Epithelial cell of proximal tubule (primary cell): Measurements from ENCODE around the gene MTHFD1L. TPM values are rescaled to one million over a fixed set of nuclear protein-coding genes. Genes with fewer than 3 reads are reported as not detected.

ENCODE experiments used
- DNase-seq: peaks from one replicate; pipeline ENCODE4 v3.0.0-alpha.2; 2011; ENCODE audit warnings: low read depth
- H3K4me3 ChIP-seq: 2 replicates; pipeline ENCODE4 v1.5.1; 2011; ENCODE audit warnings: low read depth, mild to moderate bottlenecking, low read length
- CTCF ChIP-seq: conservative IDR thresholded peaks from 2 replicates; pipeline ENCODE4 v1.5.1; 2012; ENCODE audit warnings: low read depth, mild to moderate bottlenecking, low read length
- total RNA-seq: library from RNA; depleted of rRNA; stranded (reverse); fragments of >200 nt; gene quantifications from 2 replicates; pipeline ENCODE4 v1.2.3, GENCODE V29; 2015

MTHFD1L gene
- total RNA-seq, 1 donor from 2014 or later = 39.5 TPM

- DNase-seq = no peak
- no peak overlapping the region for H3K4me3 ChIP-seq
- TF ChIP-seq CTCF = no peak
Measured at GRCh38 chr6:151002491-151002935, 137.0 kb downstream of the MTHFD1L start.

- H3K4me3 ChIP-seq = no peak overlapping the region
- DNase-seq = no peak
- TF ChIP-seq CTCF = no peak
Measured at GRCh38 chr6:151004383-151005024, 139.0 kb downstream of the MTHFD1L start.

- no peak for DNase-seq
- TF ChIP-seq CTCF = no peak
- H3K4me3 ChIP-seq = no peak overlapping the region
Measured at GRCh38 chr6:151005164-151005563, 139.7 kb downstream of the MTHFD1L start.

- H3K4me3 ChIP-seq = no peak overlapping the region
- DNase-seq = no peak
- no peak for TF ChIP-seq CTCF
Measured at GRCh38 chr6:151005896-151006632, 140.6 kb downstream of the MTHFD1L start.

GRCh38 chr6:151007076-151007475, 141.6 kb downstream of the MTHFD1L start:
- no peak for DNase-seq
- H3K4me3 ChIP-seq = no peak overlapping the region
- TF ChIP-seq CTCF = no peak

GRCh38 chr6:151007922-151008321, 142.4 kb downstream of the MTHFD1L start:
- TF ChIP-seq CTCF = no peak
- no peak for DNase-seq
- no peak overlapping the region for H3K4me3 ChIP-seq
